RWPE2 (cell line): ENCODE results near the gene SMARCD2.
"Not testable (repeated sequence)": the region's sequence is repeated elsewhere in the genome, so short reads cannot be mapped to it uniquely, and the experiment has no call there.

Experiments used
- ATAC-seq: fragments of 200-7000 bp; cut with Tn5 transposase; 3 replicates; pipeline ENCODE4 v1.9.1; 2021; ENCODE audit warnings: low read depth
- DNase-seq: peaks from one replicate; pipeline ENCODE4 v3.0.0-alpha.2; 2020; ENCODE audit warnings: low spot score
- H3K27ac ChIP-seq: fragments of 450-650 bp; 2 replicates; pipeline ENCODE4 v1.5.1; 2017; ENCODE audit warnings: mild to moderate bottlenecking; ENCODE audit not compliant: poor library complexity, severe bottlenecking
- H3K27me3 ChIP-seq: fragments of 250-450 bp; sonication (Bioruptor Pico); 2 replicates; pipeline ENCODE4 v1.5.1; 2021; ENCODE audit warnings: mild to moderate bottlenecking, moderate library complexity; ENCODE audit not compliant: insufficient read depth, poor library complexity, severe bottlenecking
- H3K36me3 ChIP-seq: fragments of 250-450 bp; sonication (Bioruptor Pico); 2 replicates; pipeline ENCODE4 v1.5.1; 2020; ENCODE audit warnings: low read depth, mild to moderate bottlenecking, moderate library complexity
- H3K4me1 ChIP-seq: fragments of 250-450 bp; sonication (Bioruptor Pico); 2 replicates; pipeline ENCODE4 v1.5.1; 2021; ENCODE audit warnings: mild to moderate bottlenecking, moderate library complexity; ENCODE audit not compliant: insufficient read depth, poor library complexity, severe bottlenecking
- H3K4me3 ChIP-seq: fragments of 250-450 bp; sonication (Bioruptor Pico); 2 replicates; pipeline ENCODE4 v1.5.1; 2021; ENCODE audit warnings: mild to moderate bottlenecking, moderate library complexity; ENCODE audit not compliant: severe bottlenecking
- H3K9me3 ChIP-seq: fragments of 250-450 bp; sonication (Bioruptor Pico); 2 replicates; pipeline ENCODE4 v1.5.1; 2021; ENCODE audit warnings: mild to moderate bottlenecking, moderate library complexity; ENCODE audit not compliant: severe bottlenecking
- CTCF ChIP-seq: fragments of 450-650 bp; IDR thresholded peaks from one replicate; pipeline ENCODE4 v1.5.1; 2017; ENCODE audit warnings: mild to moderate bottlenecking, moderate library complexity; ENCODE audit not compliant: poor library complexity, severe bottlenecking

SMARCD2 gene

DNA sequence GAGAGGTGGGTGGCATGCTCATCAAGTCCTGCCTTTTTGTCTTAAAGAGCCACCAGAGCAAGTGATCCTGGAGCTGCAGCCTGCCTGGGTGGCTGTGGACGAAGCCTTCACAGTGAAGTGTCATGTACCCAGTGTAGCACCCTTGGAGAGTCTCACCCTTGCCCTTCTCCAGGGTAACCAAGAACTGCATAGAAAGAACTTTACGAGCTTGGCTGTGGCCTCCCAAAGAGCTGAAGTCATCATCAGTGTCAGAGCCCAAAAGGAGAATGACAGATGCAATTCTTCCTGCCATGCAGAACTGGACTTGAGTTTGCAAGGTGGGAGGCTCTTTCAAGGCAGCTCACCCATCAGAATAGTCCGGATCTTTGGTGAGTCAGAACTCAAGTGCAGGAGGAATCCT lies 16.8 kb upstream of the SMARCD2 start:
- Histone ChIP-seq H3K4me1 (no peaks in the 10 kb centered on the region), H3K36me3 (no peaks in the 10 kb centered on the region), H3K27me3 (no peaks in the 10 kb centered on the region), H3K27ac (no peak overlapping the region), H3K4me3 (no peak overlapping the region), H3K9me3 (no peaks in the 10 kb centered on the region)
- TF ChIP-seq CTCF = no peak
- ATAC-seq = no peak
- no peak for DNase-seq

GRCh38 chr17:63856425-63856824 lies 13.9 kb upstream of the SMARCD2 start:
- not testable (repeated sequence) for H3K4me3 ChIP-seq, H3K27me3 ChIP-seq

GRCh38 chr17:63855185-63855584 lies 12.7 kb upstream of the SMARCD2 start:
- H3K27ac ChIP-seq = no peak overlapping the region
- ATAC-seq = no peak
- no peaks in the 10 kb centered on the region for H3K36me3 ChIP-seq
- no peaks in the 10 kb centered on the region for H3K27me3 ChIP-seq
- no peak for DNase-seq
- no peaks in the 10 kb centered on the region for H3K9me3 ChIP-seq
- peaks cover 5% of the 10 kb centered on the region for H3K4me1 ChIP-seq
- TF ChIP-seq CTCF = no peak
- no peak overlapping the region for H3K4me3 ChIP-seq

More at GRCh38 chr17:63856425-63856824, 13.9 kb upstream of the SMARCD2 start:
- not testable (repeated sequence) for H3K4me1 ChIP-seq, DNase-seq, H3K36me3 ChIP-seq, H3K9me3 ChIP-seq, H3K27ac ChIP-seq, ATAC-seq

- ATAC-seq (no peak), DNase-seq (no peak)
- TF ChIP-seq CTCF = no peak
- Histone ChIP-seq H3K4me1 (peaks cover 5% of the 10 kb centered on the region), H3K27me3 (no peaks in the 10 kb centered on the region), H3K36me3 (no peaks in the 10 kb centered on the region), H3K4me3 (no peak overlapping the region), H3K27ac (no peak overlapping the region), H3K9me3 (no peaks in the 10 kb centered on the region)
Observed at GRCh38 chr17:63854709-63855108, 12.2 kb upstream of the SMARCD2 start.

GRCh38 chr17:63853260-63853659 lies 10.8 kb upstream of the SMARCD2 start:
- Histone ChIP-seq H3K9me3 (no peaks in the 10 kb centered on the region), H3K27ac (no peak overlapping the region), H3K4me3 (no peak overlapping the region), H3K27me3 (no peaks in the 10 kb centered on the region), H3K36me3 (no peaks in the 10 kb centered on the region), H3K4me1 (peaks cover 5% of the 10 kb centered on the region)
- TF ChIP-seq CTCF = no peak
- ATAC-seq (no peak), DNase-seq (no peak)

GRCh38 chr17:63850401-63850800 lies 7.9 kb upstream of the SMARCD2 start:
- H3K27me3 ChIP-seq = no peaks in the 10 kb centered on the region
- DNase-seq = no peak
- no peaks in the 10 kb centered on the region for H3K9me3 ChIP-seq
- no peak for TF ChIP-seq CTCF
- peaks cover 5% of the 10 kb centered on the region for H3K4me1 ChIP-seq
- no peak overlapping the region for H3K27ac ChIP-seq
- no peak overlapping the region for H3K4me3 ChIP-seq
- no peaks in the 10 kb centered on the region for H3K36me3 ChIP-seq
- no peak for ATAC-seq
